Transverse colon (tissue), 3 donors: ENCODE results near the gene COMMD1.

Experiments
- POLR2A ChIP-seq: fragments of 450-650 bp; IDR thresholded peaks from one replicate; pipeline ENCODE4 v1.6.1; 2016; ENCODE audit warnings: antibody characterized with exemption, mild to moderate bottlenecking, moderate library complexity
- TF ChIP-seq, protein P1 (sequence below), 5 experiments: fragments of 200-600 bp in 3 of 5; fragments of 450-650 bp in 2 of 5; sonication (generic) in 3 of 5; IDR thresholded peaks; 1 replicate in 2 of 5; 2 replicates in 3 of 5; pipeline ENCODE4 v1.5.1; 2016 to 2017; ENCODE audit warnings: antibody characterized with exemption in 5 of 5, inconsistent platforms in 3 of 5, mild to moderate bottlenecking in 2 of 5, moderate library complexity in 1 of 5

DNA sequence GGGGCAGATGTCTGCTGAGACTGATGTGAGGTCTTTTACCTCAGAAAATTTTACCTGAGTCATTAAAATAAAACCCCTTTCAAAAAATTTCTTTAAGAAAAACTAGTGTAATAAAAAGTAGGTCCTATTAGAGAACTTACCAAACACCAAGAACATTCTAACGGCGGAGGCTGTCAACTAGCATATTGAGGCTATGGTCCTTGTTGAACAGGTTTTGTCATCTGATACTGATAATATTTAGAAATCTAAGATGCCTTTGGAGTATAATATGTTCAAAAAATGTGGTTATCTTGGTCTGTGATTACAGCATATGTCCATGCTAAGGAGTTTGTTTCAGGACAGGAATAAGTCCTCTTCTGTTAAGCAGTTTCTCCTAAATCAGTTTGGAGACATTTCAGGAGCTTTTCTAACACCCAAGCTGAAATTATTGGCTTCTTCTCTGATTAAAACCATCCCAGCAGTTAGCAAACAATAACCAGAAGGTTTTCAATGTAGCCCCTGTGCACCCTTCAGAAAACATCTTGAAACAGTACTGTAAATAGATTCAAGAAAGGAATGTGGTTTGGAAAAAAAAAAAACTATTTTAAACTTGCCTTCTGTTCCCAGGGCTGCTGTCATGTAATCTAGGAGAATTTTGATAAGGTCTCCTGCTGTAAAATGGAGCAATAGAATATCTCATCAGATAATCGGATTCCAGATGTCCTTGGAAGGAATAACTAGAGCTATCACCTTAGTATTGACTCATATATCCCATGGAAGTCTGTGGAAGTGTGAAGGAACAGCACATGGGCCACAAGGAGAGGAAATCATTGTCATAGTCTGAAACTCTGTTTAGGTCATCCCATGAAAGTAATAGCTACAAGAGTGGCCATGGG lies 231.7 kb downstream of the COMMD1 start:
- TF ChIP-seq POLR2A, result no peak
- TF ChIP-seq, protein P1, sequence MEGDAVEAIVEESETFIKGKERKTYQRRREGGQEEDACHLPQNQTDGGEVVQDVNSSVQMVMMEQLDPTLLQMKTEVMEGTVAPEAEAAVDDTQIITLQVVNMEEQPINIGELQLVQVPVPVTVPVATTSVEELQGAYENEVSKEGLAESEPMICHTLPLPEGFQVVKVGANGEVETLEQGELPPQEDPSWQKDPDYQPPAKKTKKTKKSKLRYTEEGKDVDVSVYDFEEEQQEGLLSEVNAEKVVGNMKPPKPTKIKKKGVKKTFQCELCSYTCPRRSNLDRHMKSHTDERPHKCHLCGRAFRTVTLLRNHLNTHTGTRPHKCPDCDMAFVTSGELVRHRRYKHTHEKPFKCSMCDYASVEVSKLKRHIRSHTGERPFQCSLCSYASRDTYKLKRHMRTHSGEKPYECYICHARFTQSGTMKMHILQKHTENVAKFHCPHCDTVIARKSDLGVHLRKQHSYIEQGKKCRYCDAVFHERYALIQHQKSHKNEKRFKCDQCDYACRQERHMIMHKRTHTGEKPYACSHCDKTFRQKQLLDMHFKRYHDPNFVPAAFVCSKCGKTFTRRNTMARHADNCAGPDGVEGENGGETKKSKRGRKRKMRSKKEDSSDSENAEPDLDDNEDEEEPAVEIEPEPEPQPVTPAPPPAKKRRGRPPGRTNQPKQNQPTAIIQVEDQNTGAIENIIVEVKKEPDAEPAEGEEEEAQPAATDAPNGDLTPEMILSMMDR (IDR thresholded peaks at IDR 0.05), result no peak
